ENCODE measurements around the gene C22orf23.
"Not testable (repeated sequence)": the region's sequence is repeated elsewhere in the genome, so short reads cannot be mapped to it uniquely, and the experiment has no call there.

C22orf23 gene

DNA sequence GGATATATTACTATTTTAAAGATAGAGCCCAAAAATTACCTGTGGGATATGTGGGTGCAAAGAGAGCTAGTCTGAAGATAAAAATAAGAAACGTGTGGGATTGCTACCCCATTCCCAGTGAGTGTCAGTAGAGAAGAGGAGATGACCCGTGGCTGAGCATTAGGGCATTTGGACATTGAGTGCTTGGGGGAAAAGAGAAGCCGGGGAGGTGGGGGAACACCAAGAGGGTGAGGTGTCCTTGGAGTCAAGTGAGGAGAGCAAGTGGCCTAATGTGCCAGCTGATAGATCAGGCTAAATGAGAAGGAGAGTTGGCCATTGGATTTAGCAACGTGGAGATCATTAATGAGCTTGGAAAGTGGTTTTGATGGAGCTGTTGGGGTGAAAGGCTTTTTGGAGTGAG, 1.3 kb upstream of the C22orf23 start:
- DNase-seq (ENCODE audit: low spot score) = no peak

DNA sequence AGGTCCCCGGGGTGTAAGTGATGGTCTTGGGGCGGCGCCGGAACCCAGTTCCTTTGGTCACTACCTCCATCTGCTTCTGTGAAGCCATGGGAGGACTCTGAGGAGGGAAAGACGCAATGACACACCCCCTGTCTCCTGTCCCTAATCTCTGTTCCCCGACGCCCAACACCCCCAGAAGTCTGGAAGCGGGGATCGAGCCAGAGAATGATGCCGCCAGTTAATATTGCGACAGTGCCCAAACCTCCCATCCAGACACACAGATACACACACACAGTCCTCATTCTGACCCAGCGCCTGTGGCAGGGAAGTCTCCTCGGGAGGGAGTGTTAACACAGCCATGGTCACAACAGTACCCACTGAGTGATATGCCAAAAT, 352 bp downstream of the C22orf23 start:
- no peak for DNase-seq (ENCODE audit: low spot score)

DNA sequence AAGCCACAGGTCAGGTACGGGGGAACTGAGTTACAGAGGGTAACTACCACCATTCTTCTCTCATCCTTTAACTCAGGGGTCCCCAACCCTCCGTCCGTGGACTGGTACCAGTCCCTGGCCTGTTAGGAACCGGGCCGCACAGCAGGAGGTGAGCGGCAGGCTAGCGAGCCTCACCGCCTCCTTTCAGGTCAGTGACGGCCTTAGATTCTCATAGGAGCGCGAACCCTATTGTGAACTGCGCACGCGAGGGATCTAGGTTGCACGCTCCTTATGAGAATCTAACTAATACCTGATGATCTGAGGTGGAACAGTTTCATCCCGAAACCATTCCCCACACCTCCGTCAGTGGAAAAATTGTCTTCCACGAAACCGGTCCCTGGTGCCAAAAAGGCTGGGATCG, 772 bp downstream of the C22orf23 start:
- DNase-seq (ENCODE audit: low spot score) = not testable (repeated sequence)

DNA sequence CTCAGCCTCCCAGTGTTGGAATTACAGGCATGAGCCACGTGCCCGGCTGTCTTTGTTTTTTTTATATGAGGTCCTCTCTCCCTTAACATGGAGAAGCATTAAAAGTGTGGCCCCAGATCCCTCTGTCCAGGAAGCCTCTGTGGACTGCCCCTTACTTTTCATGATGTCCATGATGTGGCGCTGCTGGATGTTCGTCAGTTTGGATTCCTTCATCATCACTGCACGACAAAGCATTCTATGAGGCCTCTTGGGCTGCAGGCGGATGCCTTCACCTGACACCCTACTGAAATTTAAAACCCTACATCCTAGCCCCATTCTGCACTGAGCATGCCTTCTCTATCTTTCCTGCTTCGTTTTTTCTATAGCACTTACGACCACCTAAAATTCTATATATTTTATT, 2.1 kb downstream of the C22orf23 start:
- no peak for DNase-seq (ENCODE audit: low spot score)

DNA sequence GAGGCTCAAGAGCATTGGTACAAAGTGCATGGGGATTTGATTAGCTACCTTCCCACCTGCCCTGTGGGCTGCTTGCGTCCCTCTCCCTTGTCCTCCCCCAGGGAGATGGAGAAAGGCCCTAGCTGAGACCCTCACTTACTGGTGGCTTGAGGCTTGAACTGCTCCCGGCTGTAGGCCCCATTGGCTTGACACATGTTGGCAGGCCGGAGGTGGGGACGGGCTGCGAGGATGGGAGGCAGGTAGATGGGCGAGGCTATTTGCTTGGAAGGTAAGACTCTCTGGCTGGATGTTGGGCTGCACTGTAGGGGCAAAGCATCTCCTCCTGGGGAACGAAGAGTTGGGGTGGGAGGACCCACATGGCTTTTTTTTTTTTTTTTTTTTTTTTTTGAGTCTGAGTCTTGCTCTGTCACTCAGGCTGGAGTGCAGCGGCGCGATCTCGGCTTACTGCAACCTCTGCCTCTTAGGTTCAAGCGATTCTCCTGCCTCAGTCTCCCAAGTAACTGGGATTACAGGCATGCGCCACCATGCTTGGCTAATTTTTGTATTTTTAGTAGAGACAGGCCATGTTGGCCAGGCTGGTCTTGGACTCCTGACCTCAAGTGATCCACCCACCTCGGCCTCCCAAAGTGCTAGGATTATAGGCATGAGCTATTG, 6.1 kb downstream of the C22orf23 start:
- DNase-seq (ENCODE audit: low spot score) = not testable (repeated sequence)

DNA sequence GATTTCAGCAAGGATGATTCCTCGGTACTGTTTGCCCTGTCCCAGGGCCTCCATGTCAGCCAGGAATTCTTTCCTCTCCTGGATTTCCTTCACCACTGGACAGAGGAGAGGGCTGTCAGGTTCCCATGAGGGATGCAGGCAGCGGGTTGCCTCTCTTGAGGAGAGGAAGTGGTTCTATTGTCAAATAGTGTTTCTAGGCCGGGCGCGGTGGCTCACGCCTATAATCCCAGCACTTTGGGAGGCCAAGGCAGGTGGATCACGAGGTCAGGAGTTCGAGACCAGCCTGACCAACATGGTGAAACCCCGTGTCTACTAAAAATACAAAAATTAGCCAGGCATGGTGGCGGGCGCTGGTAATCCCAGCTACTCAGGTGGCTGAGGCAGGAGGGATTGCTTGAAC, 9.0 kb downstream of the C22orf23 start:
- DNase-seq (ENCODE audit: low spot score) = not testable (repeated sequence)

DNA sequence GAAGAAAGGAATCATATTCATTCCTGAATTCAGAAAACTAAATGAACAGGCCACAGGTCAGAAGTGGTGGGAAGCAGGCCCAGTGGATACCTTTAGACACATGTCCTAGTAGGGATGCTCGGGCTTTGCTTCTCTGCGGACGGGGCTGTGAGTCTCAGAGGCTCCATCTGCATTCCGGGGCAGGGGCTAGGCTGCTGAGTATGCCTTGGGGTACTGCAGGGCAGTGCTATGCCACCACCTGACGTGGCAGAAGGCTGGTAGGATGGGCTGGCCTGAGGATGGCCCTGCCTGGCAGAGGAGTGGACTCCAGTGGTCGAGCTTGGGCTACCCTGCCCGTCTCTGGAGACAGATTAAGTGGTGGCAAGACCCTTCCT, 9.6 kb downstream of the C22orf23 start:
- DNase-seq (ENCODE audit: low spot score) = no peak

DNA sequence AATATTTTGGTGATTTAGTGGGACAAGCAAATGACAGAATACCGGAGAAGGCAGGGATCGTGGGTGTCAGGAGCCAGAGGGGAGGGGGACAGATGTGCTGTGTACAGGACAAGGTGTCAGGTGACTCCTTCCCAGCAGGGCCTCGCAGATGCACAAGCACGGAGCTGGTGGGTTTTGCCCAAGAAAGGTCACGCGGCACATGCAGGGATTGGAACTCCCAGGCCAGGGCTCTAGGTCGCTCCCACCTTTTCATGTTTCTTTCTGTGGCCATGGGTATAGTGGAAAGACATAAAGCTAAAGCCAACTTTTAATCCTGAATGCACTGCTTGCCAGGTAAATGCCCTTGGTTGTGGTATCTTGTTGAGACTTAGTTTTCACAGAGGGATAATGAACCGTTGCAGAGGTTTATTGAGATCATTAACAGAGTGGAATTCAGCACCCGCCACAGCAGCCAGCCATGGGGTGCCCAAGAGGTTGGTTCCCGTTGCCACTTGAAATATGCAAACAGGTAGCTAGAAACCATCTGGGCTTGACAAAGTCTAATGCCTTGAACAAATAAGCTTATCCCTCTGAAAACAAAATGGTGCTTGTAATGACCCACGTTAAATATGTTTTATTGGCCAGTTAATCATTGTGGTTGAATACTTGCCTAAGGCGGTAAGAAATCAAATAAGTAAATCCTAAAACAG, 10.1 kb downstream of the C22orf23 start:
- DNase-seq (ENCODE audit: low spot score) = no peak

DNA sequence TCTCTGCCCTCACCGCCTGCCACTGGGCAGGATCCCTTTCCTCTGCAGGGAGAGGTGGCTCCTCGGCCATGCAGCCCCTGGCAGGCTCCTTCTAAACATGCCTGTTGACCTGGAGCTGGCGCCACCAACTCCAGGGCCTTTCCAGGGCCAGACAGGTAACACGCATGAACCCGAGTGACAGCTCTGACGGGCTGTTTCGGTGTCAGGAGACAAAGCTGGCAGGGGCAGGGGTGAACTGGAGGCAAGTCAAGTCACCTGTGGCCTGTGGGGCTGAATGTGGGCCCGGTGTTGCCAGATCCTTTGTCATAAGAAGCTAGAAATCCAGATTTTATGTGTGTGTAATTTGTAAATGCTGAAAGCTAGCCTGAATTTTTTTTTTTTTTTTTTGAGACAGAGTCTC, 11.3 kb downstream of the C22orf23 start:
- DNase-seq (ENCODE audit: low spot score) = no peak

DNA sequence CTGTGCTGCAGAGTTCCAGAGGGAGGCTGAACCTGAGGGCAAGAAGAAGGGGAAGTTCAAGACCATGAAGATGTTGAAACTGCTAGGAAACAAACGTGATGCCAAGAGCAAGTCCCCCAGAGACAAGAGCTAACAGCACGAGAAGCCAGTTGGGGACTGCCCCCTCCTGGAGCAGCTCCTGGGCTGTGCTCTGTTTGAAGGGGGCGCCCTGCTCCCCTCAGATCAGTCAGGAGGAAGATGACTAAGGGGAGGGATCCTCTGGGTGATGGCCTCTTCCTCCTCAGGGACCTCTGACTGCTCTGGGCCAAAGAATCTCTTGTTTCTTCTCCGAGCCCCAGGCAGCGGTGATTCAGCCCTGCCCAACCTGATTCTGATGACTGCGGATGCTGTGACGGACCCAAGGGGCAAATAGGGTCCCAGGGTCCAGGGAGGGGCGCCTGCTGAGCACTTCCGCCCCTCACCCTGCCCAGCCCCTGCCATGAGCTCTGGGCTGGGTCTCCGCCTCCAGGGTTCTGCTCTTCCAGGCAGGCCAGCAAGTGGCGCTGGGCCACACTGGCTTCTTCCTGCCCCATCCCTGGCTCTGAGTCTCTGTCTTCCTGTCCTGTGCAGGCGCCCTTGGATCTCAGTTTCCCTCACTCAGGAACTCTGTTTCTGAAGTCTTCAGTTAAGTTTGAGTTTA, 12.6 kb downstream of the C22orf23 start:
- no peak for DNase-seq (ENCODE audit: low spot score)

DNA sequence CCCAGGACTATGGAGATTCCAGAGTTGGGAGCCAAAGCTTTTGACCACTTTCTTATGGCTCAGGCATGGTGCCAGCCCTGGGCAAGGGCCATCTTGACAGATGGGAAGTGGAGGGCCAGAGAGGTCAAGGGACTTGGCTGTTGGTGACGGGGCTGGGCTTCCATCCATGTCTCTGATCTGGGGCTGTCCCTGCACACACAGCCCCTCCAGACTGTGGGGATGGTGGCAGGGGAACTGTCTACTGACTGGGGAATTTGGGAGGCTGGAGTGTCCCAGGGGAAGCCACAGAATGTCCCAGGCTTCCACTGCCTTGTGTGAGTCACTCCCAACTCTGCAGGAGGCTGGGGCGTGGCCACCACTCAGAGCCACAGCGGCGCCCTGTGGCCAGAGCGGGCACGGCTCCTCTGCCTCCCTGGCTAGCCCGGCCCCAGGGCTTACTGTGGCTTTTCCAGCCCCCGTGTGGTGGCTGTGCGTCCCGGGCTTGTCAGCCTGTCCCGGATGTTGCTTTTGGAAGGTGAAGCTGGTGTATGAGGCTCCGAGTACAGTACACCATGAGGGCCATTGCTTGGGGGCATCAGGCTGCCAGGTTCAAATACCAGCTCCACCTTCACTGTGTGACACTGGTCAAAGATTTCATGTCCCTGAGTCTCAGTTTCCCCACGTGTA, 19.6 kb downstream of the C22orf23 start:
- DNase-seq (ENCODE audit: low spot score) = peak; percentile 89

DNA sequence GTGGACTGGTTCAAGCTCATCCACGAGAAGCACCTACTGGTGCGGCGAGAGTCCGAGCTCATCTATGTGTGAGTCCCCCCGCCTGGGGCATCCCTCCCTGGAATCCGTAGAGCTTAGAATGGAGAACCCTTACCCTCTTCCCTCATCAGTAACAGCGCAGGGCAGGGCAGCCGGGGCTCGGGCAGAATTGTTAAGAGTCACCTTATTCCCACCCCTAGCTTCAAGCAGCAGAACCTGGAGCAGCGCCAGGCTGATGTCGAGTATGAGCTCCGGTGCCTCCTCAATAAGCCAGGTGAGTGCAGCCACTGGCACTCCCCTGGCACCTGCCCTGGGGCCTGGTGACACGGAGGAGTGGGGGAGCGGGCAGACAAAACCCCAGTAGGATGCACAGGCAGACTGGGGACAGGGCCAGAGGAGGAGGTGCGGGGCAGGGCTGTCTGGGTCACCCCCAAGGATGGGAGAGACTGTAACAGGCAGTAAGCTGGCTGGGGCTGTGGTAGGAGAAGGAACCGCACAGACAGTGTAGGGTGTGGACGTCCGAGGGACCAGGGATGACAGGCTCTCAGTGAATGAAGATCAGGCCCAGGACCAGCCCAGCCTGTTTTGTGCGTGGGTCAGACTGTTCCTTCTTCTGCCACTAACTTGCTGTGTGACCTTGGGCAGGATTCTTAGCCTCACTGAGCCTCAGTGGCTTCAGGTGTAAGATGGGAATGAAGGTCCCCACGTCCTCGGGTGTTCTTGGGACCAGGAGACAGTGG, 20.4 kb downstream of the C22orf23 start:
- no peak for DNase-seq (ENCODE audit: low spot score)

DNA sequence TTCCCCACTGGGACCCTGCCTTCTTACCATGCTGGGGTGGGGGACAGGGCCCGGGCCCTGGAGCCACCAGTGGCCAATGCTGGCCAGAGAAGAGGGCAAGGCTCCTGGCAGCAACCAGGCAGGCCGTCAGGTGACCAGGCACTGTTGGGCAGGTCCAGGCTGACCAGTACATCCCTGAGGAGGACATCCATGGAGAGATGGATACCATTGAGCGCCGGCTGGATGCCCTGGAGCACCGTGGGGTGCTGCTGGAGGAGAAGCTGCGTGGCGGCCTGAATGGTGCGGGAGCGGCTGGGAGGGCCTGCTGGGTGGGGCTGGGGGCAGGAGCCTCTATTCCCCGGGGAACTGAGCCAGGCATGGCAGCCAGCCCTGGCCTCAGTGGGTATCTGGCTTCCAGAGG, 21.0 kb downstream of the C22orf23 start:
- DNase-seq (ENCODE audit: low spot score) = no peak

DNA sequence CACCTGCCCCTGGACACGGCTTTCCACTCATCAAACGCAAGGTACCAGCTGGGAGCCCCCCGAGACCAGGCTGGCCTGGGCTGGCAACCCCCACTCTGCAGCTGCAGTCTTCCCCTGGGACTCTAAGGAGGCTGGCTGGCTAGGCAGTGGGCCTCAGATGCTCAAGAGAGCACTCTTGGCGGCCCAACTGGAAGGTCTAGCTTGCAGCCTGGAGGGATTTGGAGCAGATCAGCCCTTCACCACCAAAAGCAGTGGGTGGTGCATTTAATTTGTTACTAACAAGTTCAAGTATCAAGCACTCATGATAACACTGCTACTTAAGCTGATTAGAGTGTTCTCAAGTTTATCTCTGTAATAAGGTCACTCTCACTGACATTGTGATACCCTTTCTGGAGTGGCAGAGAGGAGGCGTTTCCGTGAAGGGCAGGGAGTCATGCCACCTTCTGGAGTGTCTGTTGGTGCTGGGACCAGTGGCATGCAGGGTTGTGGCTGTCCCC, 21.5 kb downstream of the C22orf23 start:
- DNase-seq (ENCODE audit: low spot score) = no peak

DNA sequence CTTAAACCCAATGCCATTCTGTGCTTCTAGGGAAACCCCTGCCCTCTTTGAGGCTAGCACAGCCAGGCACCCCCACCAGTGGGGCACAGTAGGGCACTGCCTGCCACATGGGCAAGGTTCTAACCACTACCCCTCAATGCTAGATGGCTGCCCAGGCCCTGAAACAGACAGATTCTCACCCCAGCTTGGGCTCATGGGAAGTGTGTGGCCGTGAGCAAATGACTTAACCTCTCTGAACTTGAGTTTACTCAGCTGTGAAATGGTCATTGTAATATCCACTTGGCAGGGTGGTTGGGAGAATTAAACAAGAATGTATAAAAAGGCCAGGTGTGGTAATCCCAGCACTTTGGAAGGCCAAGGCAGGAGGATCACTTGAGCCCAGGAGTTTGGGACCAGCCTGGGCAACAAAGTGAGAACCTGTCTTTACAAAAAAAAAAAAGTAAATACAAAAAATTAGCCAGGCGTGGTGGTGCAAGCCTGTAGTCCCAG, 22.4 kb downstream of the C22orf23 start:
- no peak for DNase-seq (ENCODE audit: low spot score)

DNA sequence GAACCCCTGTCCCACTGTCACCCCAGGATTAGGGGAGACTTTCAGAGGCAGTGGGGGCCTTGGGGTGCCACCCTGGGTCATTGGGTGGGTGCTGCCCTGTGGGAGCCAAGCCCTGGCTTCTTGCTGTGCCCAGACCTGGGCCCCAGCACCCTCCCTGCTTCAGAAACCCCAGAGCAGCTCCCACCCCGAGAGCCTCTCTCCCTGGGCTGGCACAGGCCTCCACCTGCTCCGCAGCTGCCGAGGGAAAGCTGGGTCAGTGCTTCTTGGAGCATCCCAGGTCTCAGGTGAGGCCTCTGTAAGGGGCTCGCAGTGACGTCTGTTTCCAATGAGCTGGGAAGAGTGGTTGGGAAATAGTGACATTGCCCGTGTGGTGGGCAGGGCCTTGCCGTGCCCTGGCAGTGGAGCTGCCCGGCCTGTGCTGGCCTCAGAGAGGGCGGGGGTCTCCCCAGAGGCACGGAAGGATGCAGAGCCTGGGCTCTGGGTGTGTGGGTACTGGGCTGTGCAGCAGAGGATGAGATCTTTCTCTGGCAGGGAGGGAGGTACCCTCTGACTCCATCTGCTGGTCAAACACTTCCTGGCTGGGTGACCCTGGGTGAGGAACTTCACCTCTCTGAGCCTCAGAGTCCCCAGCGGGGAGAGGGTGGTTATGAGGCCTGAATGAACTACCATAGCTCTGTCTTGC, 23.0 kb downstream of the C22orf23 start:
- peak; percentile 50 for DNase-seq (ENCODE audit: low spot score)

DNA sequence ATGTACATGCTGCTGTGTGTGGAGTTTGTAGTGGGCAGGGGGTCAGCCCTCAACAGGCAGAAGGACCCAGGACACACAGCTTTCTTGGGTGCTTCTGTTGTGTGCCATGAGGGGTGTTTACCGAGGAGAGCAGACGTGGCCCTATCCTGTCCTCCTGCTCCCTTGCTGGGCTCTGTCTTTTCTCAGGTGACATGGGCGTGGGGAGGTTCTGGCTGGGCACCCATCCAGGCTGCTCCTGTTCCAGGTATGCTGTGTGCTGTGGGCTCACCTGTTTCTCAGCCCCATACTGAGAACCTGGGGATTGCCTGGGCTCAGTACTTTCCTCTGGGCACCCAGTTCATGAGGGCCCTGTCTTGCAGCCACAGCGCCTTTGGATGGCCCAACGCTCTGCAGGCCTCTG, 24.0 kb downstream of the C22orf23 start:
- DNase-seq (ENCODE audit: low spot score) = no peak

DNA sequence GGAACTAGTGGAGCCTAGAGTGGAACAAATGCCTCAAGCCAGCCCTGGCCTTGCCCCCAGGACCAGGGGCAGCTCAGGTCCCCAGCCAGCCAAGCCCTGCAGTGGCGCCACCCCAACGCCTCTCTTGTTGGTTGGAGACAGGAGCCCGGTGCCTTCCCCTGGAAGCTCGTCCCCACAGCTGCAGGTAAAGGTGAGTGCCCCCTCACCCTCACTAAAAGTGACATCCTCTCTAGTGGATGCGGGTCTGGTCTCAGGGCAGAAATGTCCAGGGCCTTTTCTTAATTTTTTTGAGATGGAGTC, 25.8 kb downstream of the C22orf23 start:
- no peak for DNase-seq (ENCODE audit: low spot score)

DNA sequence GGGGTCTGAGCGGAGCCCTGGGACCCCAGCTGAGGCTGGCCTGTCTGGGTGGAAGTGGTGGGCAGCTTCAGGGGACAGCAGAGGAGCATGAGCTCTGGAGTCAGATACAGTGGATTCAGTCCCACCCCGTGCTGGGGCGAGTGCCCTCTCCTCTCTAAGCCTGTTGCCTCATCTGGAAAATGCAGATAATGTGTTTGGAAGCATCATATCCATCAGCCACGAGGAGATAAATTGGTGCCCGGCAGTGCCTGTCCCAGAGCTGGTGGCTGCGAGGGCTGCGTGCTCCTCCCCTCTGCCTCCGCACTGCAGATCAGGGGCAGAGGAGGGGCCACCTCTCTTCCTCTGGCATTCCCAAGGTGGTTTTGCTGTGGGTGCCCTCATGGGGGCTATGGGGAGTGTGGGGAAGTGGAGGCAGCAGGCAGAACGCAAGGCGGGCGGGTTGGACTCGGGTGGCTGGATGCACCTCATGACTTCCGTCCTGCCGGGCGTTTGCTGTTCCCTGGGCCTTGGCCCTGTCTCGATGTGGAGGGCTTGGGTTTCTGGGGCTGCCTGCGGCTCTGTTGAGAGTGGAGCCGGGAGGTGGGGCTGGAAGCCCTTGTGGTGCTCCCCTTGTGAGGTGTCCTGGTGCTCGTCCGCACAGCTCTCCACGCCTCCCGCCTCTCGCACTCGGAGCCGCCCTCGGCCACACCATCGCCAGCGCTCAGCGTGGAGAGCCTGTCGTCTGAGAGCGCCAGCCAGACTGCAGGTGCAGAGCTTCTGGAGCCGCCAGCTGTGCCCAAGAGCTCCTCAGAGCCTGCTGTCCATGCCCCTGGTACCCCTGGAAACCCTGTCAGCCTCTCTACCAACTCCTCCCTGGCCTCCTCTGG, 26.4 kb downstream of the C22orf23 start:
- DNase-seq (ENCODE audit: low spot score) = no peak

DNA sequence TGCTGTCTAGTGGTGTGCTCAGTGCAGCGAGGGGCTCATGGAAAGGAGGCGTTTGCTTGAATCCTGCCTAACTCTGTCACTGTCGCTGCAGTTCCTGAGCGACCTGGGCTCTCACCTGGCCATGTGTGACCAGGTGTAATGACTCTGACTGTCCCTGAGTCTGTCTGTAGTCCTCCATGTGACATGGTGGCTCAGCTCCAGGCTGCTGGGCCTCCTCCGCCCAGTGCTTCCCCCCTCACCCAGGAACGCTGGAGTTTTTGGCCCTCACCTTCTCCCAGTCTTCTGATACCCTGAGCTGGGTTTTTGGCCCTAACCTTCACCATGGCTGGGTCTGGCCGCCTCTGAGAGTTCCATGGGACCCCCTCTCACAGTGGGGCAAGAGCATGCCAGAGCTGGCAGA, 27.0 kb downstream of the C22orf23 start:
- DNase-seq (ENCODE audit: low spot score) = no peak

DNA sequence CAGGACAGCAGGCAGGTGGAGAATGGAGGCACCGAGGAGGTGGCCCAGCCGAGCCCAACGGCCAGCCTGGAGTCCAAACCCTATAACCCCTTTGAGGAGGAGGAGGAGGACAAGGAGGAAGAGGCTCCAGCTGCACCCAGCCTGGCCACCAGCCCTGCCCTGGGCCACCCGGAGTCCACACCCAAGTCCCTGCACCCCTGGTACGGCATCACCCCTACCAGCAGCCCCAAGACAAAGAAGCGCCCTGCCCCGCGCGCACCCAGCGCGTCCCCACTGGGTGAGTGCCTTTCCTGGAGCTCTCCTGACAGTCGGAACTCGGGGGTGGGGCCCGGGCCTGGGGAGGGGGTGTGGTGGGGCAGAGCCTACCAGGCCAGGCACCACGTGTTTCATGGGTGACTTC, 27.6 kb downstream of the C22orf23 start:
- DNase-seq (ENCODE audit: low spot score) = no peak

Measured in germinal center (tissue), 1 donor.